NCI-H446 treated with DMSO at 0.1 percent for 48 hours (cell line): Measurements from ENCODE around the gene HTR3A.

ENCODE experiments used
- DNase-seq: peaks from one replicate; lab custom pipeline; 2025; lab: John Stamatoyannopoulos, UW

HTR3A gene

DNA sequence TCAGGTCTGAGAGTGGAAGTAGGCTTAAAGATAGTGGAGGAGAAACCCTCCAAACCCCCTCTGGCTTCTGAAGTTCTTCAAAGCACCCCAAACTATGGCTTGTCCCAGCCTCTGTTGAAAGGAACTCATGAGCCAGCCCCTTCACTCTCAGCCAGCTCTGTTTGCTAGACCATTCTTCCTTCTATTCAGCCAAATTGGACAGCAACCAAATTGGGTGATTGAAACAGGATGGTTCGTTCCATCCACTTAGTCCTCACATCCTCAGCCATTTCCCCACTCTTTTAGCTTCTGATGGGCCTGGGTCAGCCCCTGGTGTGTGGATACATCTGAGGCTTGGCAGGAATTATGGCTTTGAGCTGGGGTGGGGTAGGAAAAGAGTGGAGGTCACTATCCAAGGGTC lies 4.5 kb downstream of the HTR3A start:
- DNase-seq: no peak

GRCh38 chr11:113980785-113981184 lies 5.9 kb downstream of the HTR3A start:
- DNase-seq: no peak

DNA sequence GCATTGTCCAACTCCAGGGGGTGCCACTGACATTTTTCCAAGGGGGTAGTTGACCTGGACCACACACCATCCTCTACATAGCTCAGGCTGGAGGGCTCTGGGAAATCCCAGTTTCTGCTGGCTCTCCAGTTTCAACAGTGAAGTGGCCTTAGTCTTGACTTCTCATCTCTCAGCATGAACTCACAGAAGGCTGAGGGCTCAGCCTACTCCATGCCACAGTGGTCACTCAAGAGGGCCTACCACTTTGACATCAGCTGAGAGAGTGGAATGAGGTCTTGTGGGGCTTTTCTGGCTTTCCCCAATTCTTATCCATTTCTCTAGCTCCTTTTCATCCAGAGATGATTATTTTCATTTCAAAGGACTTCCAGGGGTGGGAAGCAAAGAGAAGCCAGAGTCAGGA lies 7.4 kb downstream of the HTR3A start:
- DNase-seq: no peak

GRCh38 chr11:113984781-113985180 lies 9.9 kb downstream of the HTR3A start:
- no peak for DNase-seq

- DNase-seq: no peak
Observed at GRCh38 chr11:113985906-113986305, 11.0 kb downstream of the HTR3A start.

DNA sequence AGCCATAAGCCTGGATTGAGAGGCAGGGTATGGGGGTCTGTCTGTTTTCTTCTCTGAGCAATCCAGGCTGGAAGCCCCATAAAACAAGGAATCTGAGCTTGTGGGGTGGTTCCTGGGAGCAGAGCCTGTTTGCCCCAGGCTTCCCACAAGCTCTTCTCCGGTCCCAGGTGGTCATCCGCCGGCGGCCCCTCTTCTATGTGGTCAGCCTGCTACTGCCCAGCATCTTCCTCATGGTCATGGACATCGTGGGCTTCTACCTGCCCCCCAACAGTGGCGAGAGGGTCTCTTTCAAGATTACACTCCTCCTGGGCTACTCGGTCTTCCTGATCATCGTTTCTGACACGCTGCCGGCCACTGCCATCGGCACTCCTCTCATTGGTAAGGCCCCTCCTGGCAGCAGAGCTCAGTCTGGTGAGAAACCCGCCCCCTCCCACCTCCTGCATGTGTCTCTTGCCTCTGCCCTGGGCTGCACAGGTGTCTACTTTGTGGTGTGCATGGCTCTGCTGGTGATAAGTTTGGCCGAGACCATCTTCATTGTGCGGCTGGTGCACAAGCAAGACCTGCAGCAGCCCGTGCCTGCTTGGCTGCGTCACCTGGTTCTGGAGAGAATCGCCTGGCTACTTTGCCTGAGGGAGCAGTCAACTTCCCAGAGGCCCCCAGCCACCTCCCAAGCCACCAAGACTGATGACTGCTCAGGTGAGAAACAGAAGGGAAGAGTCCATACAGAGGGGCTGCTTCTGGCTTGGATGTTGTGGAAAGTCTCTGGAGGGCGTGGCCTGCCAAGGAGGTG lies 11.6 kb downstream of the HTR3A start:
- no peak for DNase-seq

DNA sequence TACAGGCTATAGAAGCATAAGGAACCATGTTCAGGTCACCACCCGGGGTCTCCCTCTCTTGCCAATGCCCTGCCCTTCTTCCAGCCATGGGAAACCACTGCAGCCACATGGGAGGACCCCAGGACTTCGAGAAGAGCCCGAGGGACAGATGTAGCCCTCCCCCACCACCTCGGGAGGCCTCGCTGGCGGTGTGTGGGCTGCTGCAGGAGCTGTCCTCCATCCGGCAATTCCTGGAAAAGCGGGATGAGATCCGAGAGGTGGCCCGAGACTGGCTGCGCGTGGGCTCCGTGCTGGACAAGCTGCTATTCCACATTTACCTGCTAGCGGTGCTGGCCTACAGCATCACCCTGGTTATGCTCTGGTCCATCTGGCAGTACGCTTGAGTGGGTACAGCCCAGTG lies 14.5 kb downstream of the HTR3A start:
- no peak for DNase-seq

DNA sequence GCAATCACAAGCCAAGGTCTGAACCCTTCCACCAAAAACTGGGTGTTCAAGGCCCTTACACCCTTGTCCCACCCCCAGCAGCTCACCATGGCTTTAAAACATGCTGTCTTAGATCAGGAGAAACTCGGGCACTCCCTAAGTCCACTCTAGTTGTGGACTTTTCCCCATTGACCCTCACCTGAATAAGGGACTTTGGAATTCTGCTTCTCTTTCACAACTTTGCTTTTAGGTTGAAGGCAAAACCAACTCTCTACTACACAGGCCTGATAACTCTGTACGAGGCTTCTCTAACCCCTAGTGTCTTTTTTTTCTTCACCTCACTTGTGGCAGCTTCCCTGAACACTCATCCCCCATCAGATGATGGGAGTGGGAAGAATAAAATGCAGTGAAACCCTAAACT lies 15.0 kb downstream of the HTR3A start:
- no peak for DNase-seq

DNA sequence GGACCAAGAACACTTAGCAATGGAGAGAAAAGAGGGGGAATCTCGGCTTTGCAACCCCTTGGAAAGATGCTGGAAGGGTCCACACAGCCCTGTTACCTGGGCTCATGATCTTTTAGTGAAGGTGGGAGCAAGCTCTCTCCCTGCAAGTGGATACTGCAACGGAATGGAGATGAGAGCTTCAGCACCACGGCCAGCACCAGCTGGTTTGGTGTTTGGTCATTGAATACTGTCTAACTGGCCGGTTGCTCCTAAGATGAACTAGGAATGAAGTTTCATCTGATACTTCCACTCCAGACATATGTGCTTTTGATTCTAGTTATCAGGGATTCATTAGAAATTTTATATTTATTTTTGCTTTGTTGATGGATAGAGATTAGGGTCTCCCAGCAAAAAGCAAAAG lies 16.3 kb downstream of the HTR3A start:
- DNase-seq: no peak

DNA sequence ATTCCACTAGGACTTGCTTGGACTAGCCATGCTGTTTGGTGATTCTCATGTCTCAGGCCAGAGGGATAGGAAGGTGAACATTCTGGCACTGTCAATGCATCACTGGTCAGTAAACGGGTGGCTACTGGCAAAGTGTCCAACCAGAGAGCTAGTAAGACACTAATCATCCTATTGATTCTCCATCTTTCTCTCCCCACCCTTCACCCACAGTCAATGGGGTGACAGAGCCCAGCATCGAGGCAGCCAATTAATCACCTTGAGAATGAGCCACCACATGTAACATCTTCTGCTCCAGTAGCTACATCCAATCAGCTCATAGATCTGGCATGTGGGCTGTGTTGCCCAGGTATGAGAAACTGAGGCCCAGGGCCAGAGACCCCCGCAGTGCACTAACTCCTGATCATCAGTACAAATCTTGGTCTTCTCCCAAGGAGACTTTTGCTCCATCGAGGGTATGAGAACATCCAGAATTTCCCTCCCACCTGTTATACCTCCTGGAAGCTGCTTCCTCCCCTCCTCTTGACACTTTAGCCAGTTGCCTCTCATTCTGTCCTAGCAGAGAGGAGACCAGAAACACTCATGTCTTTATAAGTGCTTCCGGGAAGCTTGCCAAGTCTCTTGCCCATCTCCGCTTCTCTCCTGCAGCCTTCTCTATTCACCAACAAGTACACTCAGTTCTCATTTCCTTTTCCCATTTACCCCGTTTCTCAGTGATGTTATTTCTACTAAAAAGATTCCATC lies 17.0 kb downstream of the HTR3A start:
- no peak for DNase-seq

DNA sequence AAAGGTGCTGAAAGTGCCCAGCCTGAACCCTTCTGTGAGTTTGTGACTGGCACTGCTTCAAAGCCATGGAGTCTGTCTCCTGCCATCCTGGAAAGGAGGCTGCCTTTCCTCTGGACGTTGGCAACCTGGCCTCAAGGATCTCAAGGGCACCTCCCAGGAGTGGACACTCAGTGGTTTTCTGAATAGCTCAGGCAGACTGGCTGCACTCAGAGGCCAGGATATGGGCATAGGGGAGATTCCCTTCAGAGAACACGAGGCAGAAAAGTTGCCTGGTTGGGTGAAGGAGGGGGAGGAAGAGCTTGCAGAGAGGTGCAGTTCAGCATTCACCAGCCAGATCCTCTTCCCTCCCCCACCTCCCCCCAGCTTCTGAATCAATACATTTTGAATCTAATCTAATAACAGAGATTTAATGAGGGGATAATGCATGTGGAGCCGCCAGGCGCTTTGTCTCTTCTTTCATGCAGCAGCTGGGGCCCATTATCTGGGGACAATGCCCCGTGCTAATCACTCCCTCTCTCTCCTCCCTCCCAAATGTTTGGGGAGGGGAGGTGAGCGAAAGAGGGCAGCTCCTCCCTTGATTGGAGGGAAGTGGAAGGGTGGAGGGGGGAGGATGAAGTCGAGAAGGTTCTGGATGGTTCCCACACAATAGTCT lies 17.7 kb downstream of the HTR3A start:
- DNase-seq: no peak

DNA sequence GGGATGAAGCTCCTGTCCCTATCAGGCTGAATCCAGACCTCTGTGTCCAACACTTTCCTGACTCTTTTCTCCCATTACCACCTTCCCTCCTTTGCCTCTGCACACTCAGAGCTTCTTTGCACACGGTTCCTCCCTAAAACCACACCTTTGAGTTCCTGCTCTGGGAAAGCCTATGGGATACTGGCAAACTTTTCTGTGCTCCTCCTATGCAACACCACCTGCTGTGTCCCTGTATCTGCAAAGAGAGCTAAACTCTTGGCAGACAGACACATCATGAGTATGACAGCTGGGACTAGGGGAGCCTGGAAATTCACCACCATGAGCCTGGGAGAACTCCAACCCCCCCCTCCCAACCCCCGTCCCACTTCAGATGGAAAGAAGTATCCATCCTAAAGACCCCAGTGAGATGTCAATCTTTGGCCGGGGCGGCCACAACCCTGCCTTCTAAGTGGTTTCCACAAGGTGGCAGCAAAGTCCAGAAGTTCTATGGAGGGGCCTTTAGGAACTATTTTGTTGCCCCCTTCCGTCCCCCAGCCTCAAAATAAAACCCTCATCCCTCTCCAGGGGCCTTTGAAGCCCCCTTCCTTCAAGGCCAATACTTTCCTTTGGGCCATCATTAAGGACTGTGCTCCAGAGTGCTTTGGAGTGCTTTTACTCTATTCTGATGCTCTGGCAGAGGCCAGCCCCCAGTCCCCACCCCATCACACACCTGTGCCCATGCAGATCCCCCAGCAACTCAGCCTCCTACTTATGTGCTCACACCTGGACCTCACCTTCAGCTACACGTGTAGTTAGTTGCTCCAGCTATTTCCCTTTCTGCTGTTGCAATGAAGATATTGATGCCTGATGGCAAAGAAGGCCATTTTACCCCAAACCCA lies 19.4 kb downstream of the HTR3A start:
- no peak for DNase-seq

GRCh38 chr11:113997473-113997872 lies 22.6 kb downstream of the HTR3A start:
- DNase-seq: no peak

DNA sequence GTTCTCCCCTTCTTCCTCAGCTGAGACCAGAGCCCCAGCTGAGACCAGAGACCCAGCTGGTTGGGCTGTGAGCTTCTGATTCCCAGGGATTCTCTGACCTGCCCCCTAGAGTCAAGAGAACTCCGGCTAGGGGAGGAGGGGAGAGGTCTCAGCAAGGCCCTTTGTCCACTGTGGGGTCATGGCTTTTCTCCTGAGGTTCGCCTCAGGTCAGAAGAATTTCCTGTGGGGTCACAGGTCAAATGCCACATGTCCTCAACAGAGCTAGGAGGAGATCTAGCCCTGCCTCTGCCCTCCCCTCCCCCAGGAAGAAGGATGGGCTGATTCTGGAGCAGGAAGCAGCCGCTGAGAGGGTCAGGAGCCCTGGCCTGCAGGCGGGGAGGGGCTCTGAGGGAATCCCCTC lies 23.7 kb downstream of the HTR3A start:
- no peak for DNase-seq

DNA sequence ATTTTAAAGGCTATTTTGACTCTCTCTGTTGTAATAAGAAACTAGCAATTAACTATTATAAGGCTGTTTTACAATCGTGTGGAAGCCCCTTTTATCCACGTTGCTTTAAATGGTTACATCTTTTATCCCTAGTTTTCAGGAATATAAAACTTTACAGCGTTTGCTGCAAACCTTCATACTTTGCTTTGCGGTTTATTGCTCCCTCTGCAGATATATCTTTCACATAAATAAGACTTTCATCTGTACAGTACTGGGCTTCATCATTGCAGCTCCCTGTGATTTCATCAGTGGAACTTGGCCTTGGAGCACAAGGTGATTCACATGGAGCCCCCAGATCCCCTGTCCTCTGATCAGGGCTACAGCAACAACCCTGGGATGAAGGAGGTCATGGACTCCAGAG lies 25.6 kb downstream of the HTR3A start:
- no peak for DNase-seq

- no peak for DNase-seq
Observed at GRCh38 chr11:114001416-114001815, 26.5 kb downstream of the HTR3A start.

GRCh38 chr11:114008331-114008730 lies 33.4 kb downstream of the HTR3A start:
- no peak for DNase-seq

GRCh38 chr11:114010931-114011330 lies 36.0 kb downstream of the HTR3A start:
- no peak for DNase-seq

GRCh38 chr11:114011443-114011842 lies 36.5 kb downstream of the HTR3A start:
- no peak for DNase-seq

- DNase-seq: no peak
Observed at GRCh38 chr11:114015117-114015516, 40.2 kb downstream of the HTR3A start.

DNA sequence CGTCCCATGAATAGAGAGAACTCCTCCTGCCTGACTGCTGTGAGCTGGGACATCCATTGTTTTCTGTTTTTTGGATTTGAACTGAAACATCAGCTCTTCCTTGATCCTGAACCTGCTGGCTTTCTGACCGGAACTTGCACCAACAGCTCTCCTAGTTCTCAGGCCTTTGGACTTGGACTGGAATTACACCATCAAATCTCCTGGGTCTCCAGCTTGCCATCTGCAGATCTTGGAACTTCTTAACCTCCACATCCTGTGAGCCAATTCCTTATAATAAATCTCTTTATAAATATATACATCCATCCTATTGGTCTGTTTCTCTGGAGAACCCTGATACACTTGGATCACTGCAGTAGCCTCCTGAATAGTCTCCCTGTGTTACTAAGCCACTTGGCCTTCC lies 42.1 kb downstream of the HTR3A start:
- no peak for DNase-seq

- DNase-seq: no peak
Observed at GRCh38 chr11:114017723-114018122, 42.8 kb downstream of the HTR3A start.
